ENCODE data around the gene ESAM.

DNA sequence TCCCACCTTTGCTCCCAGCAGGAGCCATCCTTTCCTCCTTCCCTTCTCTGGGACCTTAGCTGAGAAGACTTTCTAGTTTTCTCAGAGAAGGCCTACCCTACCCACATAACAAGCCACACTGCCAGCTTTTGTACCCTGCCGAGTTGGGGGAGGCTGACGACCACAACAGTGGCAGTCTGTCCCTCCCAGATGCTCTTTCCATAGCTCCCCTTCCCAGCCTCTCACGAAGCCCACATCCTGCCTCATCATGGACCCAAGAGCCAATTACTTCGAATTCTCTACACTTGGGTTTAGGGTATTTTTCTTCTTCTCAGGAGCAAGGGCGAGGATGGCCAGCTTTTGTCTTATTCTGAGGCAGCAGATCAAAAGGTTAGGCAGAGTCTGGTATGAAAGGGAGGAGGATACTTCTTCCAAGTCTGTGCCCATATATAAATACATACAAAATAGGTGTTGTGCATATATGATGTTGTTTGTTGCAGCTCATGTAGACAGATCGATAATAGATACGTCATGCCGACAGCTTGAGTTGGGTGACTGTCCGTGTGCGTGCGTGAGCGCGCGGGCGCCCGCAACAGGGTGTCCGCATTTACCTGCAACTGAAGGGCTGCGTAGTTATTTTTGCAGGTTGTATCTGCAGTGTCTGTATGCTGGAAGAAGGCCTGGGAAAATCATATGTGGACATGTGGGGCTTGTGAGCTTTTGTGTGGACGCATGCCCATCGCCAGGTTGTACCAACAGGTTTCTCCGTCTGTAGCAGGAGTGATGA is 23.2 kb downstream of the ESAM start:
- TF ChIP-seq POLR2AphosphoS5 (IDR thresholded peaks at IDR 0.05; ENCODE audit: borderline replicate concordance, low read depth, low read length) (no peak), EZH2 (IDR thresholded peaks at IDR 0.05) (no peak)

Measured in SK-N-MC (cell line).